ENCODE measurements around the gene KTN1. TPM values are rescaled to one million over a fixed set of nuclear protein-coding genes. Genes with fewer than 3 reads are reported as not detected.

The KTN1 gene
- total RNA-seq, 1 experiment from 2014 or later = 125 TPM

- TF ChIP-seq ZNF317 (CRISPR knock-in tag; IDR thresholded peaks at IDR 0.05; ENCODE audit: borderline replicate concordance, low read depth) = no peak
- TF ChIP-seq GABPB1 (CRISPR knock-in tag; IDR thresholded peaks at IDR 0.05) = no peak
- TF ChIP-seq HMGA2 (CRISPR knock-in tag; IDR thresholded peaks at IDR 0.05) = no peak
- no peak for TF ChIP-seq KAT7 (CRISPR knock-in tag; IDR thresholded peaks at IDR 0.05; ENCODE audit: borderline replicate concordance)
- no peak for TF ChIP-seq FOXK1 (CRISPR knock-in tag; IDR thresholded peaks at IDR 0.05)
- no peak for TF ChIP-seq ZNF396 (CRISPR knock-in tag; IDR thresholded peaks at IDR 0.05; ENCODE audit: borderline replicate concordance)
- TF ChIP-seq ATF6 (CRISPR knock-in tag; IDR thresholded peaks at IDR 0.05) = no peak
- TF ChIP-seq JUN (CRISPR knock-in tag; IDR thresholded peaks at IDR 0.05) = no peak
- TF ChIP-seq RORB (CRISPR knock-in tag; IDR thresholded peaks at IDR 0.05) = no peak
- TF ChIP-seq ZBTB43 (CRISPR knock-in tag; IDR thresholded peaks at IDR 0.05) = no peak
- no peak for TF ChIP-seq E2F1 (CRISPR knock-in tag; IDR thresholded peaks at IDR 0.05)
- no peak for TF ChIP-seq ARID4B (CRISPR knock-in tag; IDR thresholded peaks at IDR 0.05; ENCODE audit: borderline replicate concordance)
- TF ChIP-seq NFATC4 (CRISPR knock-in tag; IDR thresholded peaks at IDR 0.05) = no peak
- TF ChIP-seq USF1 (CRISPR knock-in tag; IDR thresholded peaks at IDR 0.05) = no peak
These were observed 21.0 kb downstream of the KTN1 start (continued) for GRCh38 chr14:55600784-55601561.

GRCh38 chr14:55603401-55603953 lies 23.5 kb downstream of the KTN1 start:
- CTCF ChIA-PET = interaction anchor here (0.7 to 1.5 kb wide), 2 partner anchors 10 to 158 kb away, joined by 3 to 4 read pairs; no protein-coding TSS in a partner anchor
- ATAC-seq = no peak
- TF ChIP-seq KAT7 (CRISPR knock-in tag; IDR thresholded peaks at IDR 0.05; ENCODE audit: borderline replicate concordance) = no peak
- TF ChIP-seq FOXJ3 (CRISPR knock-in tag; IDR thresholded peaks at IDR 0.05; ENCODE audit: borderline replicate concordance) = no peak
- no peak for TF ChIP-seq IRF1 (CRISPR knock-in tag; IDR thresholded peaks at IDR 0.05)
- no peak for TF ChIP-seq MLX (CRISPR knock-in tag; IDR thresholded peaks at IDR 0.05)
- TF ChIP-seq PRDM15 (CRISPR knock-in tag; IDR thresholded peaks at IDR 0.05) = no peak
- no peak for TF ChIP-seq ZNF219 (CRISPR knock-in tag; IDR thresholded peaks at IDR 0.05; ENCODE audit: borderline replicate concordance)

More at GRCh38 chr14:55603401-55603953, 23.5 kb downstream of the KTN1 start:
- Mint-ChIP-seq H3K4me3 (no peak overlapping the region), H3K9me3 (no peaks in the 10 kb centered on the region), H3K27ac (no peak overlapping the region), H3K36me3 (no peaks in the 10 kb centered on the region; the same call in 1 of the 2 replicates), H3K4me1 (peaks cover 48% of the 10 kb centered on the region), H3K27me3 (ENCODE audit: low read depth) (no peaks in the 10 kb centered on the region)
- POLR2A ChIA-PET = no interaction called here
- DNase-seq (ENCODE audit: low spot score) = no peak
